ENCODE results near the gene MBNL2. TPM values are rescaled to one million over a fixed set of nuclear protein-coding genes. Genes with fewer than 3 reads are reported as not detected.

Gene MBNL2
- total RNA-seq, 2 experiments from 2014 or later: 16.8 to 18.8 TPM

DNA sequence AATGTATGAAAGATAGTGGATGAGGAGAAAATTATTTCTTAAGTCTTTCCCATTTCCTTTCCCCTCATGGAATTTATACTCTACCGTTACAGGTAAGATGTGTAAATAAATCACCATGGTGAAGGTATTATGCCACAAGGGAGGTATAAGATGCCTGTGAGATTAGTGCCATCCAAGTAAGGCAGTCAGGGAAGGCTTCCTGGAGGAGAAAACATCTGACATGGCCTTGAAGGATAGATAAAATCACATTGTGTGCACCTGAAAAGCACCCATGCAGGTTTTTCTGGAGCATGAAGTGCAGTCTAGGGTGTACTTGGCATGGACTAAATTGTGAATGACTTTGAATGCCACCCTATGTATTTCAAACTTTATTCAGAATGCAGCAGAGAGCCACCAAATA lies 15.3 kb downstream of the MBNL2 start:
- Mint-ChIP-seq H3K4me3 (no peak overlapping the region), H3K27ac (no peak overlapping the region), H3K36me3 (ENCODE audit: low read depth) (peaks cover 8% of the 10 kb centered on the region), H3K4me1 (ENCODE audit: low read depth) (peaks cover 29% of the 10 kb centered on the region), H3K27me3 (ENCODE audit: low read depth) (no peaks in the 10 kb centered on the region), H3K9me3 (no peaks in the 10 kb centered on the region)
- CTCF ChIA-PET: no interaction called here
- intact Hi-C loops (cut with micrococcal nuclease): no loop called here
- DNase-seq: no peak

DNA sequence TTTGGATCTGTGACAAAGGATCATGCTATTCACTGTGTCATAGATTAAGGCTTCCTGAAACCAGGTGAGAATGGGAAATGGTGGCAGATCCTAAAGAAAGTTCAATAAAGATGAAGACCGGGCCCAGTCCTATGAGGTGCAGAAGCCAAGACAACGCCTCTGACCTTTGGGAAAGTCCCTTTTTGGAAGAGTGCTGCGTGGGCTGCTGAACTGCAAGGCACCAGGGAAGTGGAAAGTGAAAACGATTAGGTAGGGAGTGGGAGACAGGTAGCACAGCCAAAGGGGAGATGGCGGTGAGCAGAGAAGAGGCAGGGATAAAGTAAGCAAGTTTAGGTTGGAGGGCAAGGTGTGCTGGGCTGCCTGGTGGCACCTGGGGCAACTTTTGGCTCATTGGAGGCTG lies 16.3 kb downstream of the MBNL2 start:
- Mint-ChIP-seq H3K4me1 (ENCODE audit: low read depth) (peaks cover 32% of the 10 kb centered on the region), H3K36me3 (ENCODE audit: low read depth) (peaks cover 8% of the 10 kb centered on the region), H3K9me3 (no peaks in the 10 kb centered on the region), H3K4me3 (no peak overlapping the region), H3K27ac (no peak overlapping the region), H3K27me3 (ENCODE audit: low read depth) (no peaks in the 10 kb centered on the region)
- no peak for DNase-seq
- CTCF ChIA-PET: interaction anchor here (0.6 kb wide), 1 partner anchor 50 kb away, joined by 4 read pairs; no protein-coding TSS in a partner anchor
- intact Hi-C loops (cut with micrococcal nuclease): no loop called here

DNA sequence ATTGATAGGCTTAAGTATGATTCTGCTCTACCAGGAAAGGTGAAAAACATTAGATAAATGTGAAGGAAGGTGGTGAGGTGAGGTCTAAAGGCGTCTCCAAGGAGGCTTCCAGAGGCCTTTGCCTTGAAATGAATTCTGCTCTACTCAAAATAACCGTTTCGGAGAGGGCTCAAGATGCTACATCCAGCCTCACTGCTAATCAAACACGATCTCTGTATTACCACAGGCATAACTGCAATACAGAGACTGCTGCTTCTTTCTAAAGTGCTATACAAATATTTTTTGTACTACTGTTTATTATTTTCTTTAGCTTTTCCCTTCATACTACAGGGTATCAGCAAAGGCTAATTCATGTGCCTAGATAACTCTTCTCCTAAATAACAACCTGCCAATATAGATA lies 16.8 kb downstream of the MBNL2 start:
- DNase-seq: no peak
- H3K4me1 Mint-ChIP-seq (ENCODE audit: low read depth): peaks cover 32% of the 10 kb centered on the region
- CTCF ChIA-PET: interaction anchor here (0.6 to 0.7 kb wide), 2 partner anchors 50 to 130 kb away, joined by 3 to 4 read pairs; no protein-coding TSS in a partner anchor
- H3K4me3 Mint-ChIP-seq: no peak overlapping the region
- no peak overlapping the region for H3K27ac Mint-ChIP-seq
- peaks cover 8% of the 10 kb centered on the region for H3K36me3 Mint-ChIP-seq (ENCODE audit: low read depth)
- H3K27me3 Mint-ChIP-seq (ENCODE audit: low read depth): no peaks in the 10 kb centered on the region
- no peaks in the 10 kb centered on the region for H3K9me3 Mint-ChIP-seq
- intact Hi-C loops (cut with micrococcal nuclease): no loop called here

DNA sequence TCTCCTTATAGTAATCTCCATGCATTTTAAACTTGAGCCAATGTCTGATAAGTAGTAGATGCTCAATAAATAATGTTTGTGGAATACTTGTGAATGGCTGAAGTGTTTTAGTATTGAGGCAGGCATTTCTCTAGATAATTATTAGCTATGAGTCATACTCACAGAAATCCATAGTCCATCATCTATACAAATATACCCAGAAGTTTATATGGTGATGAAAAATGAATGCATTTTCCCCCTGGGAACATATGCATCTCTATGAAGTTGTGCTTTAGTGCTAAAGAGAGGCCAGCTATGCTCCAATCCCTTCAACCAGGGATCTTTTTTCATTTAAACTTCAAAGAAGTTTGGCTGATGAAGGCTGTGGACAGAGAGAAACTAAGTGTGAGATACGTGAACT lies 17.2 kb downstream of the MBNL2 start:
- Mint-ChIP-seq H3K27me3 (ENCODE audit: low read depth) (no peaks in the 10 kb centered on the region), H3K36me3 (ENCODE audit: low read depth) (peaks cover 8% of the 10 kb centered on the region), H3K4me1 (ENCODE audit: low read depth) (peaks cover 32% of the 10 kb centered on the region), H3K4me3 (no peak overlapping the region), H3K9me3 (no peaks in the 10 kb centered on the region), H3K27ac (no peak overlapping the region)
- DNase-seq: no peak
- CTCF ChIA-PET: interaction anchor here (0.7 kb wide), 1 partner anchor 131 kb away, joined by 3 read pairs; no protein-coding TSS in a partner anchor
- intact Hi-C loops (cut with micrococcal nuclease): no loop called here

DNA sequence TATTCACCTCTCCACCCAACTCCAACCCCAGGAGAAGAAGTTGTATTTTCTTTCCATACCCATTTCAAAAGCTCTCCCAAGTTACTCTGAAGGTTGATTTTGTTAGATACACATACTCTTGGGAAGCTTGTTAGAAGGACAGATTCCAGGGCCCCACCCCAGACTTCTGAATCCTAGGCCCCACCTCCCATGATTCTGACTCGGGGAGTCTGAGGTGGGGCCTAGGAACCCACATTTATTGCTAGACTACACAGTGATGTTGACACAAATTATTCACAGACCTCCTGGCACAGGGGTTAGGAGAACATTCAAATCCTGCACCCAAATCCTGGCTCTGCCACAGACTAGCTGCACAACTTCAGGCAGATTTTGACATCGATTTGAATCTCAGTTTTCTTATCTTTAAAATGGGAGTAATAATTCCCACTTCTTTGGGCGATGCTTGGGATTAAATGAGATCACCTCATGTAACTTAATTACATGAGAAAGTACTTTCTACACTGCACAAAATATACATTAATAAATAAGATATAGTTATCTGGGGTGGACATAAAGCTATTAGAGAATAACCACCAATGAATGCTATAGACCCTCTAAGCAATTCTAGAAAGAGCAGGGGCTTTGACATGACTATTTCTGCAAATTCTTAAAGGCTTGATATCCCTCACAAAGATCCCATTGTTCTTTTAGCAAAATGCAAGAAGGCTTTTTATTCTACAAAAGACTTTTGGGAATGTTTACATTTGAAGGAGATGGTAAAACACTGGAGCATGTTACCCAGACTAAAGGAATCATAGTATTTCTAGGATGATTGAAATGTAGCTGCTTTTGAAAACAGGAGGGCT lies 18.0 kb downstream of the MBNL2 start:
- H3K27me3 Mint-ChIP-seq (ENCODE audit: low read depth): no peaks in the 10 kb centered on the region
- H3K4me1 Mint-ChIP-seq (ENCODE audit: low read depth): peaks cover 28% of the 10 kb centered on the region
- H3K27ac Mint-ChIP-seq: no peak overlapping the region
- DNase-seq: no peak
- CTCF ChIA-PET: interaction anchor here (0.7 to 1.3 kb wide), 4 partner anchors 9 to 132 kb away, joined by 3 read pairs; no protein-coding TSS in a partner anchor
- intact Hi-C loops (cut with micrococcal nuclease): no loop called here
- no peak overlapping the region for H3K4me3 Mint-ChIP-seq
- H3K9me3 Mint-ChIP-seq: no peaks in the 10 kb centered on the region
- H3K36me3 Mint-ChIP-seq (ENCODE audit: low read depth): peaks cover 2% of the 10 kb centered on the region

DNA sequence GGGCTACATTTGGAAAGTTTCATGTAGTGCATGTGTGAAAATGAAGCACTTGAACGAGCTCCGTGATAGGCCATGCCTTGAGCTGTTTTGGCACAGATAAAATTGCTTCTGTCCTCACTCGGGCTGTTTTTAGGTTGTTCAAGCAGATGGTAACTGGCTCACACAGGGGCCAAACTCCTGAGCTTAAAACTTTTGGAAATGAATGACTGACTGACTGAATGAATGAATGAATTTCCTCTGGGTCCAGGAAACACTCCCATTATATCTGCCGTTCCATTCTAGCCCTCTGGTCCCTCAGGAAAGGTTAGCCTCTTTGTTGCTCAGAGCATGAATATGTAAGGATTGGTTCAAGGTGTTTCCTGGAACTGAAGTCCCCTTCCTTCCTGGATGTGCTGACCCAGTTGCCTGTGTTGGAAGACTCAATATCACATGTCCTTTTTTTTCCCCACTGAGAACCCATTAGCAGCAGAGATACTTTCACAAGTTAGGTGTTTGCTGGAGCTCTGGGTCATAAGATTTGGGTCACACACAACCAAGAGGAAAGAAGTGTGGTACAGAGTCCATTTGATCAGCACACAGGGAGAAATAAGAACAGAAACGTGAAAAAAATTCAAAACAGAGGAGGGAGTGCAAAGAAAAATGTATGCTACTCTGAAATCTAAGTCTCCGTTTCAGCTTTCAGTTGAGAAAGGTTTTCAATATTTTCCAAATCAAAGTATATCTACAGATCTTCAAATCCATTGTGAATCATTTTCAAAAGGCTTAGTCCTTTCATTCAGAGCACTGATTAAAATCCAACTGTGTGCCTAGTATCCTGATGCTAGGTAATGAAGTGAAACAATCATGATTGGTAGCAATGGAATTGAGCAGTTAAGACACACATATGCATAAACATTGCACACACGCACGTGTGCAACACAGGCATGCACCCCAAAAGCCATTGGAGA lies 18.9 kb downstream of the MBNL2 start:
- H3K9me3 Mint-ChIP-seq: no peaks in the 10 kb centered on the region
- no peak overlapping the region for H3K4me3 Mint-ChIP-seq
- peaks cover 28% of the 10 kb centered on the region for H3K4me1 Mint-ChIP-seq (ENCODE audit: low read depth)
- no peak overlapping the region for H3K27ac Mint-ChIP-seq
- peaks cover 2% of the 10 kb centered on the region for H3K36me3 Mint-ChIP-seq (ENCODE audit: low read depth)
- intact Hi-C loops (cut with micrococcal nuclease): no loop called here
- no peaks in the 10 kb centered on the region for H3K27me3 Mint-ChIP-seq (ENCODE audit: low read depth)
- DNase-seq: no peak
- CTCF ChIA-PET: interaction anchor here (0.8 to 1.3 kb wide), 3 partner anchors 8 to 131 kb away, joined by 3 read pairs; no protein-coding TSS in a partner anchor

DNA sequence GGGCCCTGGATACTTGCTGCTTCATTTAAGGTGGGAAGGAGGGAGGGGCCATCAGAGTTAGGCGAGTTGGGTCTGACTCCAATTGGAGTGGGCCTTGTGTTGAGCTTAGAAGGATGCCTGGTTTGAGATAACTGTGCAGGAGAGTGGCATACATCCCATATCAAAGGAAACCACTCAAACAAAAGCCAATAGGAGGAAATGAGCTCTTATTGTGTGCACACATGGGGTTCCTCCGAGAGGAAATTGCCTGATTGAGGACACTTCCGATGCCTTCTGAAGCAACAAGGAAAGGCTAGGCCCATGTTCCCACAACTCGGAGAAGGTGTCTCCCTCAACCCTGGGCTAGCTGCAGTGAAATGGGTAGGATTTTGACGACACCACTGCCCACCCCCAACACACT lies 19.6 kb downstream of the MBNL2 start:
- Mint-ChIP-seq H3K9me3 (no peaks in the 10 kb centered on the region), H3K27me3 (ENCODE audit: low read depth) (no peaks in the 10 kb centered on the region), H3K27ac (no peak overlapping the region), H3K36me3 (ENCODE audit: low read depth) (peaks cover 2% of the 10 kb centered on the region), H3K4me3 (no peak overlapping the region), H3K4me1 (ENCODE audit: low read depth) (peaks cover 28% of the 10 kb centered on the region)
- CTCF ChIA-PET: interaction anchor here (1.3 kb wide), 1 partner anchor 132 kb away, joined by 3 read pairs; no protein-coding TSS in a partner anchor
- intact Hi-C loops (cut with micrococcal nuclease): no loop called here
- DNase-seq: no peak

DNA sequence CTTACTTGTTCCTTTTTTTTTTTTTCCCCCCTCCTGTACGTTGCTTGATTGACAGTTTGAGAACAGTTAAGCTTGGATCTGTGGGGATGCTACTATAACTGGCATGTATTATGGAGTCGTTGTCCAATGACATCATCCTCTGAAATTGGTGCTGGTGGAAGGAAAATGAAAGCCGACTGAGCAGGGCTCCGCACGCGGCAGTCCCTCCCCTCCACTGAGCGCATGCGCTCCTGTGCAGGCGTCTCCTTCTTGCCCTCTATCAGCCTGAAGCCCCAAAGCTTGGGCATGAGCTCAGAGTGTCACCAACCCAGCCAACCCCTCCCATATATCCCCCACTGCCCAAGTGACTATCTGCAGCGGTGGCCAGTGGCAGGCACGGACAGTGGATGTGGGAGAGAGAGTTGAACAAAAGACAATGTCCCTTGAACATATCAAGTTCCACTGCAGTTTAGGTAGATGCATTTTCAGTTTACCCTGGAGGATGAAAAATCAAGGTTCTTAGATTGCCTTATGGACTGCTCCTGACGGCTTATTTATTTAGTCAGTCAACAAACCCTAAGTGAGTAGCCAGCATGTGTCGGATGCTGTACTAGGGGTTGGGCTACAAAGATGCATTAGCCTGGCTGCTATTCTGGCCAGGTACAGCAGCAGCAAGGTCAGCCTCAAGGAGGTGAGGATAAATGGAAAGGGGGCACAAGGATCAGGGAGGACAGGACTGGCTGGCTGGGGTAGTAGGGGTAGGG lies 20.8 kb downstream of the MBNL2 start:
- no peaks in the 10 kb centered on the region for H3K27me3 Mint-ChIP-seq (ENCODE audit: low read depth)
- peaks cover 4% of the 10 kb centered on the region for H3K36me3 Mint-ChIP-seq (ENCODE audit: low read depth)
- peaks cover 24% of the 10 kb centered on the region for H3K4me1 Mint-ChIP-seq (ENCODE audit: low read depth)
- no peak for DNase-seq
- H3K9me3 Mint-ChIP-seq: no peaks in the 10 kb centered on the region
- H3K4me3 Mint-ChIP-seq: no peak overlapping the region
- no peak overlapping the region for H3K27ac Mint-ChIP-seq
- CTCF ChIA-PET: interaction anchor here (0.6 kb wide), 1 partner anchor 15 kb away, joined by 4 read pairs; no protein-coding TSS in a partner anchor
- intact Hi-C loops (cut with micrococcal nuclease): no loop called here

DNA sequence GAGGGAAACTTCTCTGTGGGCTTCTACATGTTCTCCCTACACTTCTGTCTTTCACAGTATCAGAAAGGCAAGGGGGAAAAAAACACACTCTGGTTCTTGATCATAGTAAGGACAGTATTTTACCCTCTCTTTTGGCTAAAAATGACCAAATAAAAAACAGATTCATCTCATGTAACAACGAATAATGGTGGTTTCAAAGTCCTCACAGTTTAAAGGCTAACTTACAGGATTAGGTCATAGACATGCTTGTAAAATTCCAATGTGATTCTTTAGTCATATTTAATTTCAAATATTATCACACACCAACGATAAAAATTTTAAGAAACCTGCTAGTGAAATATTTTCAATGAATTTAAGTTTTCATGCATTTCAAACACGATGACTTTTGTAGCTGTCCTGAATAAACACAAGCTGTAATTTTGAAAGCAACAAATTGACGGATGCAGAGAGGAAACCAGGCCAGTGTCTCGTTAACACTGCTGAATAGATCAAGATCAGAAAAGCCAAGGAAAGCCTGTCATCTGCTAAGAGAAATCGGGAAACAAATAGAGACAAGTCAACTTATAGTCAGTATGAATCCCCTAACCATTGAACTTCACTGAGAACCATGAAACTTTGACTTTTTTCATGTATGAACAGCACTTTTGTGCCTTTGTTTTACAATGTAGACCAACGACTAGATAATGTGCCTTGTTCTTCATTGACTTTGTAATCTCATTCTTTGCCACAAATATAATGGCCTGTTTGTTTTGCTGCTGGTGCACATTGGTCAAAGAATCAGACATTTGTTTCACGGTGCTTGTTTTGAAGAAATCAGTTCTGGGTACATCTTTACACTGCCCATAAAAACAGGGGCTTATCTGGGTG lies 22.0 kb downstream of the MBNL2 start:
- H3K27ac Mint-ChIP-seq: no peak overlapping the region
- H3K4me3 Mint-ChIP-seq: no peak overlapping the region
- no peak for DNase-seq
- H3K9me3 Mint-ChIP-seq: no peaks in the 10 kb centered on the region
- H3K27me3 Mint-ChIP-seq (ENCODE audit: low read depth): no peaks in the 10 kb centered on the region
- H3K36me3 Mint-ChIP-seq (ENCODE audit: low read depth): peaks cover 2% of the 10 kb centered on the region
- CTCF ChIA-PET: interaction anchor here (0.8 kb wide), 1 partner anchor 15 kb away, joined by 3 read pairs; no protein-coding TSS in a partner anchor
- intact Hi-C loops (cut with micrococcal nuclease): no loop called here
- H3K4me1 Mint-ChIP-seq (ENCODE audit: low read depth): peaks cover 14% of the 10 kb centered on the region

DNA sequence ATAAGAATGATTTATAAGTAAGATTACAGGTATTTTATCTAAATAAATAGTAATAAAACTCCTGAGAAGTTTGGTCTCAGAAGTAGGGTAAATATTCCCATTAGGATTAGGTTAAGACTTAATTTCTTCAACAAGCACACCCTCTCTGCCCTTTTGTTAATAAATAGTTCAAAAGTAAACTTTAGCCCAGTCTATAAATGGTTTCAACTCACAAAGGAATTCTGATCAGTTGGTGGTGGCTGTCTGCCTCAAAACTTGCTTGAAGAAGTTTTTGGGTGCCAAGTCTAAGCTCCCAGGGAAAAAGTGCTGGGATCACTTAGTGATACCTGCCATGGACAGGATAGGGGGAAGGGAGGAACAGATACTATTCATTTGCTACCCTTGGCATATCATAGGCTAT lies 22.9 kb downstream of the MBNL2 start:
- H3K27me3 Mint-ChIP-seq (ENCODE audit: low read depth): no peaks in the 10 kb centered on the region

DNA sequence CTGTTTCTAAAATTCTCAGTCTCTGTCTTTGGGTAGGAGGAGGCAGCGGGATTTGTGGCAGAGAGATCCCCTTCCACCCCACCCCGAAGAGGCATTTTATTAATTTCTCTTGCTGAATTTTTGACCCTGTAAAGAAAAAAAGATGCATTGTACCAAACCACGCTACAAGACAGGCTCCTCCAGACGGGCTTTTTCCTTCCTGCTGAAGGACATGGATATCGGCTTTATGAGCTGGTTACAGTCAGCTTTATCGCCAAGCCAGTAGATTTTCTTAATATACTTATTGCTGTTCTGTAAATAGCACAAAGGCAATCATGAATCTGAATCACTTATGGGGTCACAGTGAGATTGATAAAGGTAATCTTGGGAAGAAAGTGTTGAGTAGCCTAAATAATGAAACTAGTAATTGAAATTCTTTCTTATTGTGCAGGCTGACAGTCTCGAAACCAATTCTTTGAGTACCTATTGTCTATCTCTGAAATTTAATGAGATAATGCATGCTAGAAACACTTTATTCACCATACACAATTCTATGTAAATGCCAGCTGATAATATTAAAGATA lies 24.5 kb downstream of the MBNL2 start:
- Mint-ChIP-seq H3K36me3 (ENCODE audit: low read depth) (peaks cover 2% of the 10 kb centered on the region), H3K27me3 (ENCODE audit: low read depth) (no peaks in the 10 kb centered on the region), H3K9me3 (no peaks in the 10 kb centered on the region), H3K4me1 (ENCODE audit: low read depth) (peaks cover 22% of the 10 kb centered on the region), H3K4me3 (no peak overlapping the region), H3K27ac (no peak overlapping the region)
- intact Hi-C loops (cut with micrococcal nuclease): no loop called here
- CTCF ChIA-PET: interaction anchor here (1.3 kb wide), 1 partner anchor 20 kb away, joined by 3 read pairs; no protein-coding TSS in a partner anchor
- DNase-seq: no peak

More for the DNA sequence above, 22.9 kb downstream of the MBNL2 start:
- Mint-ChIP-seq H3K36me3 (ENCODE audit: low read depth) (peaks cover 2% of the 10 kb centered on the region), H3K27ac (no peak overlapping the region), H3K4me1 (ENCODE audit: low read depth) (peaks cover 20% of the 10 kb centered on the region), H3K9me3 (no peaks in the 10 kb centered on the region), H3K4me3 (no peak overlapping the region)
- CTCF ChIA-PET: no interaction called here
- DNase-seq: no peak
- intact Hi-C loops (cut with micrococcal nuclease): no loop called here
